Activated CD4-positive, alpha-beta T cell treated with anti-CD3 and anti-CD28 coated beads, Interleukin-2, amount 50 U/mL, for 4 hours (primary cell): ENCODE measurements around the gene CYP3A4.
"Not testable (repeated sequence)": the region's sequence is repeated elsewhere in the genome, so short reads cannot be mapped to it uniquely, and the experiment has no call there.

Experiments used
- DNase-seq, 2 experiments: peaks; one replicate each; pipeline ENCODE4 v3.0.0-alpha.2; 2020

CYP3A4 gene

DNA sequence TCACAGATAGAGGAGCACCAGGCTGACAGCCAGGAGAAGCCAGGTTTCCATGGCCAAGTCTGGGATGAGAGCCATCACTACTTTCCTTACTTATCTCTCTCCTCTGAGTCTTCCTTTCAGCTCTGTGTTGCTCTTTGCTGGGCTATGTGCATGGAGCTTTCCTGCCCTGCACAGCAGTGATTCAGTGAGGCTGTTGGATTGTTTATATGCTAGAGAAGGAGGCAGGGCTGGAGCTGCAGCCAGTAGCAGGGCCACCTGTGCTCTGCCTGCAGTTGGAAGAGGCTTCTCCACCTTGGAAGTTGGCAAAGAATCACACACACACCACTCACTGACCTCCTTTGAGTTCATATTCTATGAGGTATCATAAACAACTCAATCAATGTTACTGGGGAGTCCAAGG is at the start of gene CYP3A4:
Gene CYP3A4 (minus strand): TSS at position 178 of the 400 bp plus-strand sequence. CDS start 103 bp downstream, at position 75.
- no peak for DNase-seq

GRCh38 chr7:99833289-99833877 is 49.4 kb upstream of the CYP3A4 start:
- no peak for DNase-seq

- DNase-seq, result no peak
Measured at GRCh38 chr7:99831595-99831994, 47.6 kb upstream of the CYP3A4 start.

DNA sequence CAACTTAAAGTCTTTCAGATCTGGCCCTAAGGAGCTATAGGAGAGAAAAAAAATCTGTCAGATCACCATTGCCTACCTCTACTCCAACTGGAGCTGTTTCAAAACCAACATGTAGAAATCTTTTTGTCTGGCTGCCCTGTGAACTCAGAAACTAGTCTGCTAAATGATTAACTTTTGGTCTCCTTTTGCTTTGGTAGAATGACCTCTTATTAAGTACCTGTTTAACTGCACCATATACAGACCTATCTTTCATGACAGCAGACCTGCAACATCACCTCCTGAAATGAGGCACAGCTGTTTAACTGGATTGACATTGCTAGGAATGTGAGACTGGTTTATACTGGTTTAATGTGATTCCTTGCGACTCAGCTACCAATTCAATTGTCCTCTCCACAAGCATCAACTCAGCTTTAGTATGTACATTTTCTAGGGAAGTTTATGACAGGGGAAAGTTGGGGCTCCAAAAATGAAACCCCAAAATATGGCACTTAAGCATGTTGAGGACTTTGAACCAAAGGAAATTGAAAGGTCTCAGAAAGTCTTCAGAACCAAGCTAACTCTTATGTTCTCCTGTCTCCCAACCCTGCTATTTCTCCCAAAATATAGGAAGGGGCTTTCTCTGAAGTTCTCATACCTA is 45.7 kb upstream of the CYP3A4 start:
- no peak for DNase-seq

DNA sequence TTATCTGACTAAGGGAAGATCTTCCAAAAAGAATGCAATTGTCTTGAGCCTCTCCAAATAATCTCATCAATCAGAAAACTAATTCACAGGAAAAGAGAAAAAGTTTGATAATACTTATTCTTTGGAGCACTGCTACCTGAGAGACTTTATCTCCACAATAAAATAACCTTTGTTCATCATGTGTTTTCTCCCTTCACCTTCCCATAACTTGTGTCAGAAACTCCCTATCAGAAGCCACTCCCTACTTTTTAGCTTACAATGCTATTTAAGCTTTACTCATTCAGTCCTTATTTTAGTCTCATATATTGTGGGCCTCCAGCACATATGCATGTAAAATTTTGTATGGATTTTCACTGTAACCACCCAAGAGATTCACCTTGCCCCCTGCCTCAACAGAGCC is 44.8 kb upstream of the CYP3A4 start:
- no peak for DNase-seq

DNA sequence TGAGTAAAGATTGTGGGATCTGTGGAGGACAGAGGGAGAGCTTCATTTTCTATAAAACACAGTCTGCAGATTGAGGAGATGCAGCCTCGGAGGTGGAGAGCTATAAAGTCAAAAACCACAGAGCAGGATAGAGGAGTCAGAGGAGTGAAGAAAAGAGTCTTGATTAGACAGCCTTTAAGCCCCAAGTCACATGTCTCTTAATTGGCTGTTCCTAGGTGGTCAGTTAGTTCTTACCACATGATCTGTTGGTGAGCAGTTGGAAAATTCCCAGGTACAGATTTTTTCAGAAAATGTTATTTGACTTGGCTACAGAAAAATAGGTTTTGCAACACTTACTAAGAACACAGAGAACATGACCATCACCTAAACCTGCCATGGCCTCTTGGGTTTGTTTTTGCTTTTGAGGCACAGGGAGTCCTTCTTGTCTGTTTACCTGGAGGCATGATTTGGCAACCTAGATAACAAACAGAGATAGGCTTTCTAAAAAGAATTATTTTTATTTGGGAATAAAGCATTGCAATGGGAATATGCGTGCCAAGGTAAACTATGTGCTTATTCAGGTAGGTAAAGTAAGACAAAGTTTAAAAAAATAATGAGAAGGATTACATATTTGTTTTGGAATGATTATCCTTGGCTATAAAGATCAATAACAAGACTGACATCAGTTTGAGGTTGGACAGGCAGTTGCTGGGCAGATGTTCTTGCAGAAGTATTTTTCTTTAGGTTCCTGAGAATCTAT is 43.2 kb upstream of the CYP3A4 start:
- no peak for DNase-seq

DNA sequence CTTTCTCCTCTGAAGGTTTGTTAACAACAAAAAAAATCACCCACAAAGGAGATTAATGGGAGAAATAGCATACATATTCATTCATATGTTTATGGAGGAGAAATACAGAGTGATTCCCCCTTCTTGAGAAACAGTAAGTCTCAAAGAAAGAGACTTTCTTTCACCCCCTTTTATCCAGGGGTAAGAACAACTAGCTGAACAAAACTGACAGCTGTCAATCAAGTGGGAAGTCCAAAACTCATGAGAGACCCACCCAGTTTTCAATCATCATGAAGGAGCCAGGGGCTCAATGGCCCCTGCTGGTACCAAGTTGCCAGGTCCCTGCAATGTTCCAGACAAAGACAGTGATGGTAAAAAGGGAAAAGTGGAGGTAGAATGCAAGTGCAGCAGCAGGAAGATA is 41.9 kb upstream of the CYP3A4 start:
- no peak for DNase-seq

DNA sequence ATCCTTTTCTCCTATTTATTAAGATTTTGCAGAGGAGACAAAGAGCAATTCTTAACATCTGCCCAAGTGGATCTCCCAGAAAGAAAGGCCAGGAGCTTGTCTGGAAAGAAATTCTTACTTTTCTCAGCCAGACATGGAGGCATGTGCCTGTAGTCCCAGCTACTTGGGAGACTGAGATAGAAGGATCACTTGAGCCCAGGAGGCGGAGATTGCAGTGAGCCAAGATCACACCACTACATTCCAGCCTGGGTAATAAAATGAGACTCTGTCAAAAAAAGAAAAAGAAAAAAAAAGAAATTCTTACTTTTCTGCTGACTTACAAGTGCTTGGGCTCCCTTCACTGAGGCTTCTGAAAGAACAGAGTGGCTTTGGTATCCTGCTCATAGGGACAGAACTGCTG is 41.5 kb upstream of the CYP3A4 start:
- no peak for DNase-seq

DNA sequence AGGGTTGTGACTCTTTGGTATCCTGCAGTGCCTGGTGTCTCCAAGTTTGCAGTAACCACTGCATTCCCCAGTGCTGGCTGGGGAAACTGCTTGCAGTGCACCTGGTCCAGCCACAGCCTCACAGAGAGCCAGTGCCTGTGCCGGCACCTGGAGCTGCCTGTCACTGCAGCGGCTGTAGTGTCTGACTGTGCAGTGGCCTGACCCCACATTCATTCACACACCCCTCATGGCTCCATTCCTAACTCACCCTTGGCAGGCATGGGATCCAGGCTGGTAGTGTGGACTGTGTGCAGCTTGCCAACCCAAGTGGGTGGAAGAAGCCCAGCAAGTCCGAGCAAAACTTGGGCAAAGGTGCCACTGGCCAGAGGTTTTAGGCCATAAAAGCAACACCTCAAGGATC is 40.1 kb upstream of the CYP3A4 start:
- DNase-seq, result no peak

DNA sequence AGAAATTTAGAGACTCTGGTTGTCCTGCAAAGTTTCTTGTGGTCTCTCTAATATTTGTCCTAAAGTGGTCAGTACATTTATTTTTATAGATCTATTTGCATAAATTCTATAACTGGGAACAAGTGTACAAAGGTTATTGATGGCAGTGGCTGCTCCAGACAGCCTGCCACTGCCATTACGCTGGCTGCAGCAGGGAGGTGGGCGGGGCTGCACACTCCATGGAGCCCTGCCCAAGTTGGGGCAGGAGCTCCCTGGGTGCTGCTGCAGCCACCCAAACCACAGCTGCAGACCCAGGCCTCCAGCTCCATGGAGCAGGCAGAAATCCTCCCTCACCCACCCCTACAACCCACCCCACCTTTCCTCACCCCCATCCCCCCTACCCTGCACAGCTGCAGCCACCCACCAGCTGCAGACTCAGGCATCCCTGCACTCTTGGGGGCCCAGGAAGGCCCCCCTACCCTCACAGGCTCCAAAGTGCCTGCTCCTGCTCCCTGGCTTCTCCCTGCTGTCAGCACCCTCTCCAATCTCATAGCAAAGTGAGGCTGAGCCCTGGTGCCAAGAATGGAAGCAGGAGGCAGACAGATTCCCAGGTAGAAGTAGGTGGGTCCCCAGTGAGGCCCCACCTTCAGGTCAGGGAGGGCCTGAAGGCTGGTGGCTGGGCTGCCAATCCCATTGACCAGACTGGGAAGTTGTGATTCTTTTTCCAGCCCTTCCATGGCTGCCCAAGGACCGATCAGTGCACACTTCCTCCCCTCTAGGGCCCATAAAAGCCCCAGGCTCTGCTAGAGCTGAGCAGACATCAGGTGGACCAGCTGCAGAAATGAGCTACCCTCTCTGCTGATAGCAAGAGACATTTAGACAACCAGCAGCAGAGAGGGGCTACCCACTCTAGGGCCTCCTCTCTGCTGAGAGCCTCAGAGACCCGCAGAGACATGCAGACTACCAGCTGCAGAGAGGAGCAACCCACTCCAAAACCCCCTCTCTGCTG is 39.0 kb upstream of the CYP3A4 start:
- no peak for DNase-seq

DNA sequence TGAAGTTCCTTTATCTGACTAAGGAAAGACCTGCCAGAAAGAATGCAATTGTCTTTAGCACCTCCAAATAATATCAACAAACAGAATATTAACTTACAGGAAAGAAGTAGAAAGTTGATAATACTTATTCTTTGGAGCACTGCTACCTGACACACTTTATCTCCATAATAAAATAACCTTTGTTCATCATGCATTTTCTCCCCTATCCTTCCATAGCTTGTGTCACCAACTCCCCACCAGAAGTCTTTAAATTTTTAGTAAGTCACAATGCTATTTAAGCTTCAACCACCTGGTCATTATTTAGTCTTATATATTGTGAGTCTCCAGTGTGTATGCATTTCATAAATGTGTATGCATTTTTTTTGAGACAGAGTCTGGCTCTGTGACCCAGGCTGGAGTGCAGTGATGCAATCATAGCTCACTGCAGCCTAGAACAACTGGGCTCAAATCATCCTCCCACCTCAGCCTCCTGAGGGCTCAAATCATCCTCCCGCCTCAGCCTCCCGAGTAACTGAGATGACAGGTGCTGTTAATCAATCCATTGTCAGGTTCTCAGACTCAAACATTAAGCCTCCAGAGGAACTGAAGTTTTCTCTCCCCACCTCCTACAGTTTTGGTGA is 36.5 kb upstream of the CYP3A4 start:
- no peak for DNase-seq

DNA sequence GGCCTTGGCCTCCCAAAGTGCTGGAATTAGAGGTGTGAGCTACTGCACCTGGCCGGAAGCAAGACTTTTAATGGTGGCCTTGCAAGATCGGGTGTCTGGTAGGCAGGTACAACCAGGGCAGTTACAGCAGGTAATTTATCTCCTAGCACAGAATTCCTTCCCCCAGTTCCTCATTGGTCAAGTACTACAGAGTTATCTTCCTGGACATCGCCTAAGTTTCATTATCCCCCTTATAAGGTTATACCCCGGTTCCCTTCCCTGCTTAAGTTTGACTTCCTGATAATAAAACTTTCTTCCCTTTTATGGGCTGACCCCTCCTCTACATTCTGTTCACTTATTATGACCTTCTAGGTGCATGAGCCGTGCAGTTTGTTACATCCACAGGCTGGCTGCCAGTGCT is 24.8 kb upstream of the CYP3A4 start:
- no peak for DNase-seq

- DNase-seq, result no peak
Measured at GRCh38 chr7:99806839-99807478, 23.0 kb upstream of the CYP3A4 start.

DNA sequence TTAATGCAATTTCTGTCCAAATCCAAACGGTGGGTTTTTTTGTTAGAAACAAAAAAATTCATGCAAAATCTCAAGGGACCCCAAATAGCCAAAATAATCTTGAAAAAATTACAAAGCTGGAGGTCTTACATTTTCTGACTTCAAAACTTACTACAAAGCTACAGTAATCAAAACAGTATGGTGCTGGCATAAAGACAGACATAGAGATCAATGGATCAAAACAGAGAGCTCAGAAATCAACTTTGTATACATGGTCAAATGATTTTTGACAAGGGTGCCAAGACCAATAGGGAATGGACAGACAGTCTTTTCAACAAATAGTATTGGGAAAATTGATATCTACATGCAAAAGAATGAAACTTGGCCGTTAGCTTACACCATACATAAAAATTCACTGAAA is 21.7 kb upstream of the CYP3A4 start:
- DNase-seq, result no peak

DNA sequence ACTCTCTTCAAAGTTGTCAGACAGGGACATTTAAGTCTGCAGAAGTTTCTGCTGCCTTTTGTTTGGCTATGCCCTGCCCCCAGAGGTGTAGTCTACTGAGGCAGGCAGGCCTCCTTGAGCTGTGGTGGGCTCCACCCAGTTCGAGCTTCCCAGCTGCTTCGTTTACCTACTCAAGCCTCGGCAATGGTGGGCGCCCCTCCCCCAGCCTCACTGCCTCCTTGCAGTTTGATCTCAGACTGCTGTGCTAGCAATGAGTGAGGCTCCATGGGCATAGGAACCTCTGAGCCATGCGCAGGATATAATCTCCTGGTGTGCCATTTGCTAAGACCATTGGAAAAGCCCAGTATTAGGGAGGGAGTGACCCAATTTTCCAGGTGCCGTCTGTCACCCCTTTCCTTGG is 19.1 kb upstream of the CYP3A4 start:
- DNase-seq, result not testable (repeated sequence)

DNA sequence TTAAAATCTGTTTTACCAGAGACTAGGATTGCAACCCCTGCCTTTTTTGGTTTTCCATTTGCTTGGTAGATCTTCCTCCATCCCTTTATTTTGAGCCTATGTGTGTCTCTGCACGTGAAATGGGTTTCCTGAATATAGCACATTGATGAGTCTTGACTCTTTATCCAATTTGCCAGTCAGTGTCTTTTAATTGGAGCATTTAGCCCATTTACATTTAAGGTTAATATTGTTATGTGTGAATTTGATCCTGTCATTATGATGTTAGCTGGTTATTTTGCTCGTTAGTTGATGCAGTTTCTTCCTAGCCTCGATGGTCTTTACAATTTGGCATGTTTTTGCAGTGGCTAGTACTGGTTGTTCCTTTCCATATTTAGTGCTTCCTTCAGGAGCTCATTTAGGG is 17.4 kb upstream of the CYP3A4 start:
- DNase-seq, result not testable (repeated sequence)

- no peak for DNase-seq
Measured at GRCh38 chr7:99798972-99799371, 15.0 kb upstream of the CYP3A4 start.

GRCh38 chr7:99795864-99796263 is 11.9 kb upstream of the CYP3A4 start:
- not testable (repeated sequence) for DNase-seq

DNA sequence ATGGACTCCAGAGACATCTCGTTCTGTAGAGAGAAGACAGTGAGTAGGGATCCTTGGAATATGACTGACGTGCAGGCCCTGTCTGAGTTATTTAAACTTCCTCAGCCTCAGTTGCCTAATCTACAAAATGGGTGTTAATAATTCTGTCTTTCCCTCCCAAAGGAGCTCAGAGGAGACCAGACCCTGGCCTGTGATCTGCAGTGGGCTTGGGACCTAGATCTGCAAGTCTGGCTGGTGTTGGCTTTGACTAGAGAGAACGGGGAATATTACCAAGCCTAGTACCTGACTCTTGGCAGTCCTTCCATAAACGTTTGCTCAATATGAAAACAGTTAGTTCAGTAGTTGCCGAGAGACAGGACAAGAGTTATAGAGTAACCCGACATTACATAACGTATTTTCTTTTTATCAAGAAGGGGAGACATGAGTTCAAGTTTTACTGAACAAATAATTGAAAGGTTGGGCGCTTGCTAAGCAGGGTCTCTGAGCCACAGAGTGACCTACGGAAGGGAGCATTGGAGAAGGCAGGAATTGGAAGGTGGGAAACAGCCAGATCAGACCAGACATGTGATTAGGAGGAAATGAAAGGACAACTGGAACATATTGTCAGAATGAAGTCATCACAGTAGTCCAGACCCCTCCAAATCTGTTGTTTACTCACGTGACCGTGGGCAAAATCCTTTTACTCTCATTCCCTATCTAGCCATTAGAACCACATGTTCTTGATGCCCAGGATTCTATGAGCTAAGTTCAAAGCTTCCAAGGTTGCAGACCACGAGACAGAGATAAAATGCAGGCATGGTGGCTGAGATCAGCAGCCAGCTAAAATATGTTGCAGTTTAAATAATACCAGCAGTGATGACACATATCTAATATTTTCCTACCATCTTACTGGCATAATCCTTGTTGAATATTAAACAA is 10.9 kb upstream of the CYP3A4 start:
- no peak for DNase-seq

DNA sequence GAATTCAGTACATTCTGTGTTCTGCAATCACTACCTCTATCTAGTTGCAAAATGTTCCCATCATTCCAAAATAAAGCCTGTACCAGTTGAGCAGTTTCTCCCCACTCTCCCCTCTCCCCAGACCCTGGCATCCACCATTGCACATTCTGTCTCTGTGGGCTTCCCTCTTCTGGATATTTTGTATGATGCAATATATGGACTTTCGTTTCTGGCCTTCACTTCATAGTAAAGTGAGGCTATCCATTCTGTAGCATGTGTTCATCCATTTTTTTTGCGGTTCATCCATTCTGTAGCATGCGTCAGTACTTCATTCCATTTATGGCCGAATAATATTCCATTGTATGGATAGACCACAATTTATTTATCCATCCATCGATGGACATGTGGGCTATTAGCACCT is 9.5 kb upstream of the CYP3A4 start:
- DNase-seq, result no peak

DNA sequence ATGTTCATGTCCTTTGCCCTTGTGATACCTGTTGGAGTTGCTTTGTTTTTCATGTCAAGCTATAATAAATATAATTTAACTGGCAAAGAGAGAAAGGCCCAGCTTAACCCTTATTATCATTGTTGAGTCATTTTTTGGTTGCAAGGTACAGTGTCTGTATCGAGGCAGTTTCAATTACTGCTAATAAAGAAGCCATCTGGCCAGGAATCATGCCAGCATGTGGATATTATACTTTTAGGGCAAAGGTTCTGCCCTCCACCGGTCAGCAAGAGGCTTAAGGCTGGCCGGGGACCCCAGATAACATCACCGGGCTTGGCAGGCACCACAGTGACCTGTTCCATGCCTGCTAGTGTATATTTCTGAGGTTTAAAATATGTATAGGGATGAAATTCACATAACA is 9.0 kb upstream of the CYP3A4 start:
- no peak for DNase-seq
